SU-DHL-6 (cell line): ENCODE measurements around the gene PELI1.

Experiments used
- H2AFZ ChIP-seq: fragments of 200-600 bp; sonication (generic); 2 replicates; pipeline ENCODE4 v1.6.1; 2014; ENCODE audit warnings: low read depth, mild to moderate bottlenecking, moderate library complexity, mixed read lengths, antibody characterized with exemption, low read length; ENCODE audit not compliant: severe bottlenecking
- H3F3A ChIP-seq: fragments of 200-600 bp; shearing (Covaris generic); 2 replicates; pipeline ENCODE4 v1.6.0; 2016; ENCODE audit warnings: antibody characterized with exemption, mild to moderate bottlenecking; ENCODE audit not compliant: insufficient read depth
- H3K27ac ChIP-seq: fragments of 200-600 bp; sonication (generic); 2 replicates; pipeline ENCODE4 v1.5.1; 2016; ENCODE audit warnings: low read depth, mild to moderate bottlenecking, low read length, moderate library complexity, mixed read lengths
- H3K27me3 ChIP-seq: fragments of 200-600 bp; sonication (generic), shearing (Covaris generic); 2 replicates; pipeline ENCODE4 v1.6.0; 2014; ENCODE audit warnings: mild to moderate bottlenecking, low read length
- H3K36me3 ChIP-seq: fragments of 200-600 bp; sonication (generic); 2 replicates; pipeline ENCODE4 v1.6.1; 2014; ENCODE audit warnings: mild to moderate bottlenecking, low read length, mixed read lengths
- H3K4me2 ChIP-seq: fragments of 300-600, 200-600 bp; shearing (Covaris generic), sonication (generic); 2 replicates; pipeline ENCODE4 v1.6.0; 2014; ENCODE audit warnings: low read length, low read depth, mild to moderate bottlenecking; ENCODE audit not compliant: poor library complexity, severe bottlenecking
- H3K4me3 ChIP-seq: fragments of 200-600 bp; sonication (generic); 2 replicates; pipeline ENCODE4 v1.5.1; 2014; ENCODE audit warnings: antibody characterized with exemption, low read length, mild to moderate bottlenecking, mixed read lengths; ENCODE audit not compliant: insufficient read depth, poor library complexity, severe bottlenecking
- H3K79me2 ChIP-seq: fragments of 200-600 bp; sonication (generic); 2 replicates; pipeline ENCODE4 v1.6.1; 2014; ENCODE audit warnings: mild to moderate bottlenecking, low read length, moderate library complexity; ENCODE audit not compliant: insufficient read depth
- H3K9ac ChIP-seq: fragments of 200-600 bp; sonication (generic); 2 replicates; pipeline ENCODE4 v1.7.0; 2014; ENCODE audit warnings: mild to moderate bottlenecking, low read length
- H3K9me2 ChIP-seq: fragments of 200-600 bp; sonication (generic); replicated peaks from 2 replicates; pipeline ENCODE4 v1.6.1; 2014; ENCODE audit warnings: low read length; ENCODE audit not compliant: insufficient read depth
- H3K9me3 ChIP-seq: fragments of 200-600 bp; sonication (generic); 2 replicates; pipeline ENCODE4 v1.6.1; 2014; ENCODE audit warnings: low read length, mixed read lengths; ENCODE audit not compliant: insufficient read depth
- H4K20me1 ChIP-seq: fragments of 200-600 bp; sonication (generic); 2 replicates; pipeline ENCODE4 v1.6.1; 2014; ENCODE audit warnings: low read depth, mild to moderate bottlenecking, antibody characterized with exemption, low read length, moderate library complexity, mixed read lengths
- CTCF ChIP-seq: fragments of 200-600 bp; sonication (generic); IDR thresholded peaks from one replicate; pipeline ENCODE4 v1.5.1; 2017; ENCODE audit warnings: antibody characterized with exemption, mild to moderate bottlenecking, low read length, moderate library complexity; ENCODE audit not compliant: insufficient read depth, poor library complexity, severe bottlenecking
- EZH2phosphoT487 ChIP-seq: fragments of 200-600 bp; sonication (generic), shearing (Covaris generic); conservative IDR thresholded peaks from 2 replicates; pipeline ENCODE4 v1.6.1; 2018; ENCODE audit warnings: mild to moderate bottlenecking, antibody characterized with exemption, low read length, moderate library complexity, mixed read lengths

The PELI1 gene, protein sequence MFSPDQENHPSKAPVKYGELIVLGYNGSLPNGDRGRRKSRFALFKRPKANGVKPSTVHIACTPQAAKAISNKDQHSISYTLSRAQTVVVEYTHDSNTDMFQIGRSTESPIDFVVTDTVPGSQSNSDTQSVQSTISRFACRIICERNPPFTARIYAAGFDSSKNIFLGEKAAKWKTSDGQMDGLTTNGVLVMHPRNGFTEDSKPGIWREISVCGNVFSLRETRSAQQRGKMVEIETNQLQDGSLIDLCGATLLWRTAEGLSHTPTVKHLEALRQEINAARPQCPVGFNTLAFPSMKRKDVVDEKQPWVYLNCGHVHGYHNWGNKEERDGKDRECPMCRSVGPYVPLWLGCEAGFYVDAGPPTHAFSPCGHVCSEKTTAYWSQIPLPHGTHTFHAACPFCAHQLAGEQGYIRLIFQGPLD

DNA sequence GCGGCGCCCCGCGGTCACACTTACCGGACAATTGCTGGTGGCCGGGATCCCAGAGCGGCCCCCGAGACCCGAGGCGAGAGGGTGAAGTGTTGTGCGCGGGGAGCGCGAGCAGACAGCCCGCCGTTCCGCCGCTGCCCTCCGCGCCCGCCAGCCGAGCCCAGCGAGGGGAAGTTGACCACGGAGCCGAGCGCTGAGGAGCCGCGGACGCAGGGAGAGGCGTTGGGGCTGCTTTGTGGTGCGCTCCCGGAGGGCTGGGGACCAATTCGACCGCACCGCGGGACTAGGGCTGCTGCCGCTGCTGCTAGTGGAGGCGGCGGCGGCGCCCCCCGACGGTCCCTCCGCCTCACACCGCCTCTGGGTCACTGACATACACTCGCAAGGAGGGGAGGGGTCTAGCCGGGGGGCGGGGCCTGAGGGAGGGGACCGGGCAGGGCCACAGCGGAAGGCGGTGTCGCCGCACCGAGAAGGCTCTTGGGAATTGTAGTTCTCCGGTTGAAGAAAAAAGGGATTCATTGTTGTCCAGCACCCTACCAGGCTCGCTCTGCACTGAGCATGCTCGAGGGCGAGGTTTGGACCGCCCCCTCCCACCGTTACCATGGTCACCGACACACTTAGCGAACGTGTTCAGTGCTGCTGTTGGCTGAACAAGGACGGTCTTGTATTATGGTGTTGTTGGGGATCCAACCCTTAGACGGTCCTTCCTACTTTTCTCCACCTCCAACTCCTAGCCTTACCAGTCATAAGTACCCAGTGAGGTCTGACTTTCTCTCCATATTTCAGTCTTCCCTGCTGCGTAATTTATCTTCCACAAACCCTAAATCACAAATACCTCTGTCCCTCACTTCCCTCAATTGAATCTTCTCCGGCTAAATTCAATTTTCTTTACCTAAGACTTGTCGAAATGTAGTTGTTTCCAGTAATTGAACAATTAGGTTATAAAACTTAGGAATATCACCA lies at the start of gene PELI1:
PELI1 (minus strand) TSS at position 364 of the 957 bp plus-strand sequence. CDS start 36,110 bp downstream, outside the sequence.
- Histone ChIP-seq H4K20me1 (peaks cover 4% of the 10 kb centered on the region; the same call in 1 of the 2 replicates), H3K9me3 (no peaks in the 10 kb centered on the region), H3K79me2 (peaks cover 87% of the 10 kb centered on the region), H3K4me2 (peak within 1 kb of the TSS; percentile 92), H3K9ac (peak within 1 kb of the TSS; percentile 78), H3K9me2 (no peaks in the 10 kb centered on the region), H3F3A (peaks cover 35% of the 10 kb centered on the region), H3K4me3 (peak within 1 kb of the TSS; percentile 95), H3K27ac (peak within 1 kb of the TSS; percentile 94), H2AFZ (no peak within 1 kb of the TSS), H3K27me3 (no peaks in the 10 kb centered on the region), H3K36me3 (peaks cover 42% of the 10 kb centered on the region)
- TF ChIP-seq CTCF, result peak; percentile 41
- TF ChIP-seq EZH2phosphoT487, result no peak

- Histone ChIP-seq H3K27me3 (no peaks in the 10 kb centered on the region), H3K4me3 (no peak overlapping the region), H2AFZ (no peak overlapping the region), H3K27ac (no peak overlapping the region), H3K79me2 (no peaks in the 10 kb centered on the region), H4K20me1 (no peaks in the 10 kb centered on the region), H3K4me2 (no peak overlapping the region), H3F3A (no peaks in the 10 kb centered on the region), H3K9me3 (no peaks in the 10 kb centered on the region), H3K9me2 (no peaks in the 10 kb centered on the region), H3K36me3 (peaks cover 3% of the 10 kb centered on the region; the same call in 1 of the 2 replicates), H3K9ac (no peak overlapping the region)
- TF ChIP-seq CTCF (no peak), EZH2phosphoT487 (no peak)
Observed at GRCh38 chr2:64193491-64193890, 49.3 kb upstream of the PELI1 start.

- no peaks in the 10 kb centered on the region for H3K9me3 ChIP-seq
- H3K79me2 ChIP-seq, result no peaks in the 10 kb centered on the region
- no peaks in the 10 kb centered on the region for H3K9me2 ChIP-seq
- H3K9ac ChIP-seq, result no peak overlapping the region
- no peak overlapping the region for H2AFZ ChIP-seq
- no peak overlapping the region for H3K27ac ChIP-seq
- no peak overlapping the region for H3K4me2 ChIP-seq
- TF ChIP-seq CTCF, result no peak
- no peak for TF ChIP-seq EZH2phosphoT487
- no peaks in the 10 kb centered on the region for H3K27me3 ChIP-seq
- peaks cover 3% of the 10 kb centered on the region; the same call in 1 of the 2 replicates for H3K36me3 ChIP-seq
- H3F3A ChIP-seq, result no peaks in the 10 kb centered on the region
- no peak overlapping the region for H3K4me3 ChIP-seq
- no peaks in the 10 kb centered on the region for H4K20me1 ChIP-seq
Observed at GRCh38 chr2:64192664-64193105, 48.5 kb upstream of the PELI1 start.
